Astrocyte of the spinal cord (primary cell): ENCODE measurements around the gene TECPR1.

Source experiments
- DNase-seq: peaks from one replicate; pipeline ENCODE4 v3.0.0; 2011; ENCODE audit warnings: low read depth, low spot score
- H3K4me3 ChIP-seq: 2 replicates; pipeline ENCODE4 v1.5.1; 2011; ENCODE audit warnings: low read depth, mild to moderate bottlenecking, low read length, moderate library complexity
- in situ Hi-C: cut with HindIII; loops from 2 replicates; pipeline ENCODE4 v1.10.0; 2017; ENCODE audit warnings: low sequenced_read_pairs
- TF ChIP-seq, protein P1 (sequence below): IDR thresholded peaks from 2 replicates; pipeline ENCODE4 v1.5.1; 2012; ENCODE audit warnings: low read depth, mild to moderate bottlenecking, low read length, inconsistent platforms

Gene TECPR1

DNA sequence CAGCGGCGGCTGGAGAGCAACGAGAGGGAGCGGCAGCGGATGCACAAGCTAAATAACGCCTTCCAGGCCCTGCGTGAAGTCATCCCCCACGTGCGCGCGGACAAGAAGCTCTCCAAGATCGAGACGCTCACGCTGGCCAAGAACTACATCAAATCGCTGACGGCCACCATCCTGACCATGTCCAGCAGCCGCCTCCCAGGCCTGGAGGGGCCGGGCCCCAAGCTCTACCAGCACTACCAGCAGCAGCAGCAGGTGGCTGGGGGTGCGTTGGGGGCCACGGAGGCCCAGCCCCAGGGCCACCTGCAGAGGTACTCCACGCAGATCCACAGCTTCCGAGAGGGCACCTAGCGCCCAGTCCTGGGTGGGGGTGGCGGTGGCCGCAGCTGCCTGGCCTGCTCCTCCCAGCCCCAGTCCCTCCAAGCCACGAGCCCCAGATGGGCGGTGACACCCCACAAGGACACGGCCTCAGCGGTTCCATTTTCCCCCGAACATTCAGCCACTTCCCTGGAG, 39.4 kb downstream of the TECPR1 start:
- H3K4me3 ChIP-seq: no peak overlapping the region
- DNase-seq: no peak
- in situ Hi-C loops: no loop called here

DNA sequence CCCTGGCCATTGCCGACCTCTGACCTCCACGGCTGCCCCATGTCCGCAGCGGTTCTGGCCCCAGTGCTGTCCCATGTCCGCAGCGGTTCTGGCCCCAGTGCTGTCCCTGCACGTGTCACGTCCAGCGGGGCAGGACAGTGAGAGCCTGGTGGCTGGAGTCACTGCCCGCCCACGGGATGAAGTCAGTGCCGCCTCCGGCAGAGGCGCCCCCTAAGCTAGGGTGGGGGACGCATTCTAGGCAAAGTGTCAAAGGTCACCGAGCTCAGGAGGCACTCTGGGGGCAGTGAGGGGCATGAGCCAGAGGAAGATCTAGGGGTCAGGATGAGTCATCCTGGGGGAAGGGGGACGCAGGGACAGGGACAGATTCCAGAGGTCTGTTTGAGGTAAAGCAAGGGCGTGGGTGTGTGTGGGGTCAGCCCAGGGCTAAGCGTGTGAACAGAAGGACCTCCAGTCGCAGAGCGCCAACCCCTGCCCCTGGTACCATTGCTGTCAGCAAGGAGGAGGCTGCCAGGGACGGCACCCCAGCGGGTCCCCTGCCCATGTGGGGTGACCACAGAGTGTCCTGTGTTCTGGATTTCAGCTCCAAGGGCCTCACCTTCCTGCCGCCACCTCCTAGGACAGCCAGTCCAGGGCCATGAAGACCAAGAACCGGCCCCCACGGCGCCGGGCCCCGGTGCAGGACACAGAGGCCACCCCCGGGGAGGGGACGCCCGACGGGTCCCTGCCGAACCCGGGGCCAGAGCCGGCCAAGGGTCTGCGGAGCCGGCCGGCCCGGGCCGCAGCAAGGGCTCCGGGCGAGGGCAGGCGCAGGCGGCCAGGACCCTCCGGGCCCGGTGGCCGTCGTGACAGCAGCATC, 40.1 kb downstream of the TECPR1 start:
- TF ChIP-seq, protein P1, sequence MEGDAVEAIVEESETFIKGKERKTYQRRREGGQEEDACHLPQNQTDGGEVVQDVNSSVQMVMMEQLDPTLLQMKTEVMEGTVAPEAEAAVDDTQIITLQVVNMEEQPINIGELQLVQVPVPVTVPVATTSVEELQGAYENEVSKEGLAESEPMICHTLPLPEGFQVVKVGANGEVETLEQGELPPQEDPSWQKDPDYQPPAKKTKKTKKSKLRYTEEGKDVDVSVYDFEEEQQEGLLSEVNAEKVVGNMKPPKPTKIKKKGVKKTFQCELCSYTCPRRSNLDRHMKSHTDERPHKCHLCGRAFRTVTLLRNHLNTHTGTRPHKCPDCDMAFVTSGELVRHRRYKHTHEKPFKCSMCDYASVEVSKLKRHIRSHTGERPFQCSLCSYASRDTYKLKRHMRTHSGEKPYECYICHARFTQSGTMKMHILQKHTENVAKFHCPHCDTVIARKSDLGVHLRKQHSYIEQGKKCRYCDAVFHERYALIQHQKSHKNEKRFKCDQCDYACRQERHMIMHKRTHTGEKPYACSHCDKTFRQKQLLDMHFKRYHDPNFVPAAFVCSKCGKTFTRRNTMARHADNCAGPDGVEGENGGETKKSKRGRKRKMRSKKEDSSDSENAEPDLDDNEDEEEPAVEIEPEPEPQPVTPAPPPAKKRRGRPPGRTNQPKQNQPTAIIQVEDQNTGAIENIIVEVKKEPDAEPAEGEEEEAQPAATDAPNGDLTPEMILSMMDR: no peak
- peak overlapping the region; percentile 26 for H3K4me3 ChIP-seq
- in situ Hi-C loops: no loop called here
- no peak for DNase-seq

More for the DNA sequence above, 39.4 kb downstream of the TECPR1 start:
- TF ChIP-seq, protein P1: no peak

DNA sequence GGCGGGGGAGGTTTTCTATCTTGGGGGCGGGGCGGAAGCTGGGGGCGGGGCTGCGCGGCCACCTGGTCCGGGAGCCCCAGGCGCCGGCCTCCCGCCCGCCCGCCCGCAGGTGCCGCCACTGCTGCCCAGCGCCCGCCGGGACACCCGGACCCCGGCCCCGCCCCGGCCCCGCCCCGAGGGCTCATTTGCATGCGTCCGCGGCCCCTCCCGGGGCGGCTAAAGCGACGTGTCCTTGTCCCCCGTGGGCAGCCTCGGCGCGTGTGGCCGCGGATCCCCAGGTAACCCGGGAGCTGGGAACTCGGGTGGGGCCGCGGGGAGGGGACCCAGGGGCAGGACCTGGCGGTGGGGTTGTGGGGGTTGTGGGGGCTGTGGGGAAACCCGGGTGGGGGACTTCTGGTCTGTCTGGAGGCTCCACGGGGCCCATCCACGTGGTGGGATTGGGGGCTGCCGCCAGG, 40.8 kb downstream of the TECPR1 start, which contains the start of gene BHLHA15:
Gene BHLHA15, plus strand, starts transcription at position 219 of the 455 bp plus-strand sequence. CDS start 871 bp downstream, outside the sequence.
- no peak for DNase-seq
- peak within 1 kb of the TSS; percentile 36 for H3K4me3 ChIP-seq
- TF ChIP-seq, protein P1: no peak
- in situ Hi-C loops: no loop called here

DNA sequence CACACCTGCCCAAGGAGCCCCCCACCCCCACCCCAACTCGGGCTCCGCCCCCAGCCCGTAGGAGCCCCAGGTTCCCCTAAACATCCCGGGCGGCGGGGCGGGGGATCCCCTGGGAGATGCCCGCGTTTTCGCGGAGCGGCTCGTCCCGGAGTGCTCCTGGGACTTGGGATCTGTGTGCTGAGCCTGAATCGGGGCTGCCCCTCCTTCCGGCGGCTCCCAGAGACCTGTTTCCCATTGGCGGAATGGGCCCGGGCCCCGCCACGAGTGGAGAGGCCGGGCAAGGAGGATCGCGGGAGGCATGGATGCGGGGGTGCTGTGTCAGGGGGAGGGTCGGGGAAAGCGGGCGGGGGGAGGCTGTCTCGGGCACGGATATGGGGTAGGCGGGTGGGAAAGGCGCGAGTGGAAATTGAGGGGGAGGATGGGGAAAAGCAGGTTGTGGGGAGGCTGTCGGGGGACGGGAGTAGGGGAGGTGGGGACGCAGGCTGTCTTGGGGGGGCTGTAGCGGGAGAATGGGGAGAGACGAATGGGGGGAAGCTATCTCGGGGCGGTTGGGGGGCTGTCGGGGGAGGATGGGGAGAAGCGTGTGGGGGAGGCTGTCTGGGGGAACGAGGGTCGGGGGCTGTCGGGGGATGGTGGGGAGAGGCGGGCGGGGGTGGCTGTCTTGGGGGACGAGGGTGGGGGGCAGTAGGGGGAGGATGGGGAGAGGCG, 41.4 kb downstream of the TECPR1 start:
- TF ChIP-seq, protein P1: no peak
- no peak for DNase-seq
- H3K4me3 ChIP-seq: peak overlapping the region; percentile 36
- in situ Hi-C loops: no loop called here

DNA sequence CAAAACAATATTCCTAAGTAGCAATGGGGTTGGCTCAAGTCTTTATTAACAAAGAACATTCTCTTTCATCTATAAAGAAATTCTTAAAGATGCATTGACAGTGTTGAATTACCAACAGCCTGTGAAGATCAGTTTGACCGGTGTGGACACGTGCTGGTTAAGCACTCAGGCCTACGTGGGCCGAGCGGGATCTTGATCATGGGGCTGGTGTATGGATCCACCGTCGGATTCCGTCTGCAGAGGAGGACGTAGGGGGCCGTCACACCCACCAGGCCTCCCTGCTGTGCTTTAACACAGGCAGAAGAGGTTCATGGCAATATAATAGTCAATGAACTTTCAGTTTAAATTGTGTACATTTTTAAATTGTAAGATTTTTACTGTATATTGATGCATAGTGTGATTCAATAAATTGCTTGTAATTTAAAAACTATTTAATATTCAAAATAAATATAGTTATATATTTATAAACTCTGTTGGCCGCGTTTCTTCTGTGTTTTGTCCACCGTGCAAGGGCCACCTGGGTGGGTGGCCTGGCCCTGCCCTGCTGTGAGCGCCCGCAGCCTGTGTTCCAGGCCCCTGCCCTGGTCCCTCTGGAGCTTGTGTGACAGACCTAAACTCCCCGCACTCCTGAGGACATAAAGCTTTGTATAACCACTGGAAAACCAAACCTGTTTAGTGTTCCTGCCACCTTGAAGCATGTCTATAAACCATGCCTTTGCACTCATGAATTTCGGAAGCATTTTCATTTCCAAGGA, 42.7 kb downstream of the TECPR1 start:
- DNase-seq: no peak
- H3K4me3 ChIP-seq: no peak overlapping the region

More for the DNA sequence above, 42.7 kb downstream of the TECPR1 start:
- TF ChIP-seq, protein P1: no peak
- in situ Hi-C loops: no loop called here
